Stomach (tissue), 4 donors: Measurements from ENCODE around the gene LTBP3.

Experiments used
- CTCF ChIP-seq, 7 experiments: fragments of 450-650 bp in 4 of 7; fragments of 200-600 bp in 3 of 7; sonication (generic) in 3 of 7; IDR thresholded peaks; one replicate each; pipeline ENCODE4 v1.5.1; 2016 to 2019; ENCODE audit warnings: antibody characterized with exemption in 7 of 7, control low read depth in 2 of 7, mild to moderate bottlenecking in 1 of 7
- POLR2A ChIP-seq, 4 donors: fragments of 450-650 bp; IDR thresholded peaks; one replicate each; pipeline ENCODE4 v1.6.1; 2016; ENCODE audit warnings: antibody characterized with exemption in 4 of 4, control low read depth in 2 of 4, mild to moderate bottlenecking in 1 of 4, moderate library complexity in 1 of 4

- TF ChIP-seq CTCF (IDR thresholded peaks at IDR 0.05) (peak in 1 of 7 experiments; percentile 1), POLR2A (IDR thresholded peaks at IDR 0.05) (no peak)
These were observed 14.3 kb upstream of the LTBP3 start, which contains the start of gene FAM89B for GRCh38 chr11:65572356-65573051.
